Stimulated activated CD4-positive, alpha-beta T cell treated with anti-CD3 and anti-CD28 coated beads, TNF-alpha, amount 100 ng/mL, for 24 hours (primary cell): Measurements from ENCODE around the gene TSHZ1.

Source experiments
- DNase-seq, 3 experiments: peaks; one replicate each; pipeline ENCODE4 v3.0.0-alpha.2; 2020; ENCODE audit warnings: low read depth in 3 of 3

Gene TSHZ1

DNA sequence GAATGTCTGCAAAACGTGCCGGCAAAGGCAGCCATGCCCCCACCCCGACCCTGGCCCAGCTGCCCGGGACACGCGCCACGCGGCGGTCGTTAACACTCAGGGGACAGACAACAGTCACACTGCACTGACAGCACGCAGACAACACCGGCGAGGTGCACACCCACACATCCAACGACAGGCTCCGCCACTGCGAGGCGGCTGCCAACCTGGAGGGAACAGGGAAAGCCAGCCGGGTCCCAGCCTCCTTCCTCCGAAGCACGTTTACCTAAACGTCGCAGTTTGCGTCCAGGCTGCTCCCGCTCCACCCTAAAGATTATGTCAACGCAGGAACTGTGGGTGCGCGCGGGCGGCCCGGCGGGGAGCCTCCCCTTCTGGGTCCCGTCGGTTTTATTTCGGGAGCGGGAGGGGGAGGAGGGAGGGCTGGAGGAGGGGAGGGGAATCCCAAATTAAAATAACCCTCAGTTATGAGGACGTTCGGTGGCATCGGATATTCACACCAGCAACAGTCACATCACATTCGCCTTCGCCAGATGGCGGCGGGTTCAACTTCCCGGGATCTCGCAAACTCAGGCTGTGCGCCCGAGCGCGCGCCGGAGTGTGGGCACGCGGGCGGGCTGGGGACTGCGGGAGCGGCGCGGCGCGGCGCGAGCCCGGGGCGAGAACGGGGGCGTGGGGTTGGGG is 2.3 kb upstream of the TSHZ1 start:
- DNase-seq, result peak in 2 of 3 experiments; percentile 21 to 48

DNA sequence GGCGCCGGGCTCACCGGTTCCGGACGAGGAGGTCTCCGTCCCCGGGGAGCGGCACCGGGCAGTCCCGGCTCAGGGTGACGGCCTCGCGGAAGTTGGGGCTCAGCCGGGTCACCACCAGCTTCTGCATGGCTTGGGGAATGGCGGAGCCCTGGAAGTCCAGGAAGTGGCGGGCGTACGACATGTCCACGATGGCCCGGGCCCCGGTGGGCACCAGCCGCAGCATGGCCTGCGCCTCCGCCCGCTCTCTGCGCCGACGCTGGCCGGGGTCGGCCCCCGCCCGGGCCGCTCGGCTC is 1.8 kb upstream of the TSHZ1 start:
- peak in 2 of 3 experiments; percentile 11 to 38 for DNase-seq

DNA sequence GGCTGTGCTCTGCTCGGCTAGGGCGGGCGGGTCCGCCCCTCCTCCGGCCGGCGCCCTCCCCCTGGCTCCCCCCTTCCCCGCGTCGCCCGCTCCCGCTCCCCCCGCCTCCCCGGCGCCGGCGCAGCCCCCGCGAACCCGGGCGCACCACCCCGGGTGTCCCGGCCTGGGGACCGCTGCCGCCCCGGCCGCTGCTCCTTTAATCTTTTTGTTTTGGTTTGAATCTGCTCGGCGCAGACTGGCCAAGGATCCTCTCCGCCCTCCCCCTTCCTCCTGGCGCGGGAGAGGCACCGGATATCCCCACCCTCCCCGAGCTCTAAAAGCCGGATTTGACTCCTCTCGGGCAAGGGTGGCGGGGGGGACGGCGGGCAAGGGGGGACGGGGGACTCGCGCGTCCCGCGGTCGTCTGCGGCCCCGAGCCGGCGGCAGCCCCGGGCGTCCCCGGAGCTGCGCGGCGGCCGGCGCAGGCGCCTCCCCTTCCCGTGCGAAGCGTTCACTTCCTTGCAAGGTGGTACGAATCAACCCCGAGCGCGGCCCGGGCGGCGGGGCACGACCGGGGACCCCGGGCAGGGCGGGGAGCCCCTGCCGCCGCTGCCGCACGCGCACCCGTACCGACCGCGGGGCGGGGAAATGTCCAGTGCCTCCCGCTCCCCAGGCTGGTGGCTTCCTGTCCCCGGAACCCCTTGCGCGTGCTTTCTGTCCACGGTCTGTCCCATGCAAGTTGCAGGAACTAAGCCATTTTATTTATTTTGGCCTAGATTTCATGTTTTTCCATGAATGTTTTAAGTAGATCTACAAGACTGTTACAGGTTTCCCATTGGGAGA is 1.3 kb upstream of the TSHZ1 start, which contains the start of gene PTGR3:
TSS of gene PTGR3 (minus strand) at position 11 of the 822 bp plus-strand sequence. CDS start 81 bp downstream, outside the sequence.
- peak; percentile 60 to 80 (median 65) for DNase-seq

DNA sequence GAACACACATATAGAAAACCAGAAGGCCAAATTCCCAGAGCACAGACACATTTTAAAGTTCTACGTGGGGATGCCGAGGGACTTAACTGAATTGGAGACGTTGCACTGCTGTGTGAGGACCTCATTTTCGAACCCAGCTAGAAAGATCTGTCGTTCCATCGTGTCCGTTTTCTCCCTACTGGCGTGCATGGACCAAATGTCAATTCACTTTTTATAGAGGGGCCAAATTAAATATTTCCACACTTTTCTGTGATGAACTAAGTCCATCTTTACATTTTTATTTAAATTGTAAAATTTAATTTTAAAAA is 692 bp upstream of the TSHZ1 start:
- no peak for DNase-seq

DNA sequence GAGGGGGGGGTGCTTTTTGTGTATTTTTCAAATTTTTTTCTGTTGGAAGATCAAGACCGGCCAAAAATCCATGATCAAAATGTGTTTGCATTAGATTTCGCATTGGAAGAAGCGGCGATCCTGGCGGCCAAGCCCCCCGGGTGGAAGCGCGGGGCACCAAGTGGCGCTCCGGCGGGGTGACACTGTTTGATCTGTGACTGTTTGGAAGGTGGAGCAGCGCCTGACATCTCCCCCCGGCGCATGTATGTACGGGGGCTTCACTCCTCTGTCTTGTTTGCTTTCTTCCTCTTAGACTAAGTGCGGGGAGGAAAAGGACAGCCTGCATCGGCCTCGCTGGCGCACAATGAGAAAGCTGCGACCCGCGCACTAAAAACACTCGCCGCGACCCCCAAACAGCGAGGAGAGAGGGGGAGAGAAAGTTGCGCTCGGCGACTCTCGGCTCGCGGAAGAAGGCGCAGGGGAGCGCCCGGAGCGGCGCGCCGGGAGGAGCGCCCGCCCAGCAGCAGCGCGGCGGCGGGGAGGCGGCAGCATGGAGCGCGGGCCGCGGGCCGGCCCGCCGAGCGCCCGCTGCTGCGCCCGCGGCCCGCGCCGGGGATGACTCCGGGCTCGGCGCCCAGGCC is 515 bp downstream of the TSHZ1 start:
- DNase-seq, result no peak

DNA sequence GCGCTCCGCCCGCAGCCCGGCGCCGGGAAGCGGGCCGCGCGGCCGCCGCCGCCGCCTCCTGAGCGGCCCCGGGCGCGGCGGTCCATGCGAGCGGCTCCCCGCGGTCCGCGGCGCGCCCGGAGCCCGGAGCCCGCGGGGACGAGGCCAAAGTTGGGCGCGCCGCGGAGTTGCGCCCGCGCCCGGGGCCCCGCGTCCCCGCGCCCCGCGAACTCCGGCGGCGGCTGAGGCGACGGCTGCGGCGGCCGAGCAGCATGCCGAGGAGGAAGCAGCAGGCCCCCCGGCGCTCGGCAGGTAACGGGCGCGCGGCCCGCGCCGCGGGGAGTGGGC is 992 bp downstream of the TSHZ1 start:
- no peak for DNase-seq

DNA sequence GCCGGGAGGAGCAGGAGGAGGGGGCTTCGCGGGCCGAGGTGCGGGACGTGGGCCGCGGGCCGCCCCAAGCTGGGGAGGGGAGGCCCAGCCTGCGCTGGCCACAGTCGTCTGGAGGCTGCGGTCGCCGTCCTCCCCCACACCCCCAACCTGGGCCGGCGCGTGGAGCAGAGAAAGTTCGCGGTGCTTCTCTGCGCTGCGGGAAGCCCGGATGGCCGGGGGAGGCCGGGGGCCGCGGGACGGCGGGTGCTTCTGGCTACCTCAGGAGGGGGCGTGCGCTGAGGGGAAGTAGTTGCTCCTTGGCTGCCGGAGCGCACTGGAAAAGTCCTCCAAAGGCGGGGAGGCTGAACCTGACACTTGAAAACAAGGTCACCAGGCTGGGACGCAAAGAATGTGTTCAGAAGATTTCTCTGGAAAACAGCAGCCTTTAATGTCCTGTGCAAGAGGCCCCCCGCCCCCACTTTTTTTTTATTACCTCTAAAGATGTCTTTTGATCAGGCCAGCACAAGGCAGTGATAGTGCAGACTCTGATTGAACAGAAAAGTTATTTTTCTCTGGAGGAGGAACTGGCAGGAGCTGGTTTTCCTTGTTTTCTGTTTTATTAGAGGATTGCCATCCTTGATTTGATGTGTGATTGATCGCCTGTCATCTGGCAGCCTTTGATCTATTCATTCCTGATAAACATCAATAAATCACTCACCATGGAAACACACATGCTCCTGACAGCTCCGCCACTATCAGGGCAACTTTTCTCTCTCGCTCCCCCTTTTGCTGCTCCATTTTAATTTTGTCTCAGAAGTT is 1.6 kb downstream of the TSHZ1 start:
- peak in 1 of 3 experiments; percentile 35 for DNase-seq

DNA sequence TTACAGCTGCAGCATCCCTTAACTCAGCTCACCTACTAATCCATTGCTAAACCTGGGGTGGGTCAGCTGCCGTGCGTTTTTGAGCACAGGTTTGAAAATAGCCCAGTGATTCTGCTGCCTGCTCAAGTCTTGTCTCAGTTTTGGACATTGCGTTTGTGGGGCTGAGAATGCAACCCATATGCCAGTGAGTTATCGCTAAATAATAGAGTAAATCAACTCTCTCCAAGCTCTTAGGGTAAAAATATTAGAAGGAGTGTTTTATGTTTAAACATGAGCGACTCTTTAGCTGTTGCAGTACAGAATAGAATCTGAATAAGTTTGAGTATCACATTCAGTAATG is 2.1 kb downstream of the TSHZ1 start:
- DNase-seq, result no peak

DNA sequence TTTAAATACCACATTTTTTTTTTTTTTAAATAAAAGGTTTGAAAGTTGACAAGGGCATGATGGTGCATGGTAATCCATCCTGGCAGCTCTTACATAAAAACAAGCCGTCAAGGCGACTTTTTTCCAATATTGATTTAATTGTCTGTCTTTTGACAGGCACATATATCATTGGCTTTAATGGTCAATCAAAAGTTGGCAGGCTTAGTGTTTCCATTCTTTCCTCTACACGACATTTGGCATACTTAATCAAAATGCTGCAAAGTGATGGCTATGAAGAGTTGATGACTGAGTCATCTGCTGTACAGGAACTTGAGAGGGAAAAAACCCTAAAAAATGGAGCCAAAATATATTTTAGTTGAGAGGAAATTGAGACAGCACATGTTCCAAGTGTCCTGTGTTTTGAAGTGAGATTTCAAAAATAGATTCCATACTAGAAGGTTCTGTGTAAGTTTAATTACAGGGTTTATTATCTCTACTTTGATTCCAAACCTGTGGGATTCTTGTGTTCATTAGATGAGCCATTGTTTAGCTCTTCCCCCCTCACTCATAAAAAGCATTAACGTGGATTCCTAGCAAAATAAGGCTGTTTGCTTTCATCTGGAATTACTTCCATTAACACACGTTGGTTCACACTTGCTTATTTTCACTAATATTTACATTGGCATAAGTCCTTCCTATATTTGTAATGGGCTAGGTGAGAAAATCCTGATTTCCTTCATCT is 3.2 kb downstream of the TSHZ1 start:
- no peak for DNase-seq

DNA sequence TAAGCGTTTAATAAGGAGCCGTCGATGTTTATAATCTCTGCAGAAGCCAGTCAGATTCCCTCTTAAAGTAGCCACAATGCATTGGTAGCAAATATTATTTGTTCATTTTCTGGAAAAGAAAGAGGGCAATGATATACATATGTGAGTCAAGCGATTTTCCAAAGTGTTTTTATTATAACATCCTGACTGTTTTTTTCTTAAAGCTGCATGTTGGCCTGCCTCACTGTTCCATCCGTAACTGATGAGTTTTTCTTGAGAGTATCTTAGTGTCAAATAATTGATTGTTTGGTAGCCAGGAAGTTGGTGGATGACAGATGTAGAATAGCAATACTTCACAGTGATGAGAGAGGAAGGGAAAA is 3.7 kb downstream of the TSHZ1 start:
- no peak for DNase-seq

DNA sequence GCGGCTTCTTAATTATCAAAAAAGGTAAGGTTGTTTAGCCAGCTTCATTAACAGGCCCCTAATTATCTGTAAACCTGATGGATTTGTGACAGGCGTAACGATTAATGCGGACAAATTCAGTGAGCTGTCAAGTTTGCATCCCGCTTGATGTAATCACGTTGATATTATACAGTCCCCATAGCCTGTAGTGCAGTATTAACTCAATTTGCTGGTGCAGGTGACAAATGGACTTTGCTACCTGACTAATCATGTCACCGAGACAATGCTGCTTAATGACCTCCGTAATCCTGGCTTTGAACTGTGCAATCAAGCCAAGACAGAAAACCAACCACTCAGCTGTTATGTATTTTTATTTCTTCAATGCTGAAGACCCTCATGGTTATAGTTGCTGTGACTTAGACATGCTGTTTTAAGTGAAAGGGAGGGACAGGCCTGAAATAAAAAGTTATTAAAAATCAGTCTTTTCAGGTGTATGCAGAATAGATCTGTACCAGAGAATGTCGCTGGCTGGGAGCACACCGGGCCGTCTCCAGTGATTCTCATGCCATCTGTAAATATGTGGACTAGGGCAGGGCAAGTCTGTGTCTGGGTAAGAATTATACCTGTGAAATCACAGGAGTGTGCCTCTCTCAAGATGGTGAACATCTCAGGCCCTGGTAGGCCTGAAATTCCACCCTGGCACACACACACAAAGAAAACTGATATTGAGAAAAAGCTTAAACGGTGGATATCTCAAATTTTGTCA is 4.3 kb downstream of the TSHZ1 start:
- no peak for DNase-seq

DNA sequence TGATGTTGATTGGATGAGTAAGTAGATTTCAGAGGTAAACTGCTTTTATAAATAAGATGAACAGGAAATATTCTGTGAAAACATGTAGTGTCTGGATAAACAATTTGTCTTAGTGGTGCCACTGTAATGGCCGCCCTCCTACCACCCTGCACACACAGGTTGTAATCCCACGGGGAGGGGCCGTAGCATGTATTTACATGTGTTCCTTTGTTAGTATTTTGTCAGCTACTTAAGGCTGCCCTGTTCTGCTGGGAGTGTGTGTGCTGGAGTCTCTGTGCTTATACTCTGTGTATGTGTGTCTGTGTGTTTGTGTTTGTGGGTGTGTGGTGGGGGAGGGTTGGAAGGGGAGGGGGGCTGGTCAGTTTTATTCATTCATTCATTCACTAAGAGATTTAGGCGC is 5.1 kb downstream of the TSHZ1 start:
- no peak for DNase-seq

DNA sequence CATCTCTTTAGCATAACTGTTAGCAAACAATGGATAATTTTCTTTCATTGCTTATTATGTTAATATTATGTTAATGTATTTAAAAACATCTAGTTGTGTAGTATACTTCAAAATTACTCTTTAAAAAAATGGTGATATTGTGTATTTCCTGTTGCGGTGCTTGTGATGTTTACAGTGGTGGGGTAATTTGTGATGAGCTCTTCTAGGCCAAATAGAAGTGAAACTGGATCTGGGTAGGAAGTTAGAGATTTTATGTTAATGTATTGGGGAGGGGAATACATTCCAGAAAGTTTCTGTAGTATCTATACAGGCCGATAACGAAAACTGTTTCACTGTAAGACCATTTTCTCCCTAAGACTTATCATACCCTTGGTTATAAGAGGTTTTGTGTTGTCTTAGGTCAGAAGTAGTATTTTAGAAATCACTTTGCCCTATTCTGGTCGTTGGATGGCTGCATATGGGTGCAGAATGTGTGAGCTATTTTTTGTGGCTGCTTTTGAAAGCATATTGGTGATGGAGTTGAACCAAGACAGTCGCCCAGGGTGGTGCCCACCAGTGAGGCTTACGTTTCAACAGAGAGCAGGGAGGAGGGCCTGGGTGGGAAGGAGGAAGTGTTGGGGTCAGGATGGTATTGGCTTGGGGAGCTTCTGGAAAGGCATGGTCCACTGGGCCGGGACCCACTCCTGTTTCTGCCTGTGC is 5.8 kb downstream of the TSHZ1 start:
- DNase-seq, result no peak

DNA sequence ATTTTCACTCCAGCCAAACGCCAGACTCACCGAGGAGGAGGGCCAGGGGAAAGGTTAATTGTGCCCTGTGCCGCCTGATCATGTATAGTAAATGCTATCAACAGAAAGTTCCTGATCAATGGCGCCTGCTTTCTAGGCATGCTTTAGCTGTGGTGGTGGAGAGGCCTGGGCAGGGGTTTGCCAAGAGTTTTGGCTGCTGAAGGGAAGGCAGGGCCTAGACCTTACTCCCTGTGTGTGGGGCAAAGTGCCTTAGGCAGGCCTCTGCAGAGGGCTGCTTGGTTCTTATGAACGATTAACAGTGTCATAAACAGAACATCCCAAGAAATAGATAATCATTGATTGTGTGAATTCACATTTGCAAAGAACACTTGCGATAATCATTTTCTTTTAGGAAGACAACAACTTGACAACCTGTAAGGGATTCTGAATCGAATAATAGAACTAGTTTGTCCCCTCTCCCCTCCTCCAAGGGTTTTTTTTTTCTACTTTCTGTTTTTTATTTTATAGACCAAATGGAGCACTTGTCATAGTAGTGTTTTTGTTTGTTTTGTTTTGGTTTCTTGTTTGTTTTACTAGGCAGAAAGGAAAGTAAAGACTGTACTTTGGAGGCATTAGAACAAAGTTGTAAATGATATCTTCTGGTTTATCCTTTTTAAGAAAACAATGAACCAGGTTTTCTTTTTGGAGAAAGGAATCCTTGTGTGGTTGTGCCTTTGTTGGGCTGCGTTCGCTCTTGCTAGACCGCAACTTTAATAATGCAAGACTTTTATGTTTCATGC is 6.5 kb downstream of the TSHZ1 start:
- DNase-seq, result no peak

DNA sequence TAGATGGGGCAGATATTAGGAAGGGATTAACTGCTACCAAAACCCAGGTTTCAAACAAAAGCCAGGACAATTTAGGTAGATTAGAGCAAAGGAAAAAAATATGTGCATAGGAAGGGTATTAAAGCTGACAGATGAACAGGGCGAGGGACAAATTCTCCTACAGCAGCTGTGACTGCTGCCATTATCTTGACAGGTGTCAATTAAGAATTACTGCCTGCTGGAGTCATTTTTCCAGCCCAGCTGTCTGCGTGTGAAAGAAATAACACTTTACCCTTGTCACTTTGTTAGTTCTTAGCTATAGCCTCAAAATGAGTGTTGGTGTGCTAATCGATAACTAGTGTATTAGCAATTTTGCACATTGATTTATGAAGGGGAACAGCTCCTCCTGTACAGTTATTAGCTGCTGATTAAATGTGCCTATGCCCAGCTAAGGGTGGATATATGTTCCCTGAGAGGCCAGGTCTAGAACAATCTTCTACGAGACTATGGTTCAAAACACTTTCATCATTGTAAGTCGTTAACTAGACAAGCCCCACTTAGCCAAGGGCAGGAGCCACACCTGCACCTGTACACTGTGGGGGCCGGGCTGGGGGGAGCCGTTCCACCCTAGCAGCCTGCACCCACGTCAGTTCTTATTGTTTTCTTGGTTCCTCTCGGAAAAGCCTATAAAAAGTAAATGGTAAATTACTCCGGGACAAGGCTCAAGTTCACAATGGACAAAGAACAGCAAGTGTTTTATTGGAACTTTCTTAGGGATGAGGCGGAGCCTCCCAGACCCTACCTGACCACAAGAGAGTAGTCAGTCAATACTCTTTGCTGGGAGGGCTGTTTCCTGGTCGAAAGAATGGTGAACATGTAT is 7.7 kb downstream of the TSHZ1 start:
- DNase-seq, result no peak

DNA sequence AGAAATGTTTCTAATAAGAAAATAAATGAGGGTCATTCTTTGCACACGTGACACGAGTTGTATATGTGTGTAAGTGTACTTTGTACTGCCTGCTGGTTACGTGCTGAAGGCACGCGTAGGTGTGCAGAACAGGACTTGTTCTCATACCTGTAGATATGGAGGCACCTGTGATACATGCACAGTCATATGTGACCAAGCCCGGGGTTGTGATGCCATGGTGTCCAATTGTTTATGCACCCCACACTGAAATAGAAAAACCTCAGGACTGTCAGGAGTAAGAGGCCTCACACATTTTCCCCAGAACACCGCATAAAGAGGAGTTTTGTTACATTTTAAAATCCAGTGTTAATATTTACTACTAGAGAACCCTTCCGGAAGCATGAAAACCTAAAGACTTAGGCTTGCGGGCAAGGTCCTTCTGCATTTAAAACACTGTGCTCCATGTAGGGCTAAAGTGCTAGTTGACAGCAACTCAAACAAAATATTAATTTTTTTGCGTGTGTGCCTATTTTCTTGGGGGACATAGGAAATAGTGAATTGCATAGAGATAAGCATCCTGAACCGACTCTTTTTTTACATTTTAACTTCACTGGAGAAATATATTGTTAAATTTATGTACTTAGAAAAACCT is 9.3 kb downstream of the TSHZ1 start:
- DNase-seq, result no peak

DNA sequence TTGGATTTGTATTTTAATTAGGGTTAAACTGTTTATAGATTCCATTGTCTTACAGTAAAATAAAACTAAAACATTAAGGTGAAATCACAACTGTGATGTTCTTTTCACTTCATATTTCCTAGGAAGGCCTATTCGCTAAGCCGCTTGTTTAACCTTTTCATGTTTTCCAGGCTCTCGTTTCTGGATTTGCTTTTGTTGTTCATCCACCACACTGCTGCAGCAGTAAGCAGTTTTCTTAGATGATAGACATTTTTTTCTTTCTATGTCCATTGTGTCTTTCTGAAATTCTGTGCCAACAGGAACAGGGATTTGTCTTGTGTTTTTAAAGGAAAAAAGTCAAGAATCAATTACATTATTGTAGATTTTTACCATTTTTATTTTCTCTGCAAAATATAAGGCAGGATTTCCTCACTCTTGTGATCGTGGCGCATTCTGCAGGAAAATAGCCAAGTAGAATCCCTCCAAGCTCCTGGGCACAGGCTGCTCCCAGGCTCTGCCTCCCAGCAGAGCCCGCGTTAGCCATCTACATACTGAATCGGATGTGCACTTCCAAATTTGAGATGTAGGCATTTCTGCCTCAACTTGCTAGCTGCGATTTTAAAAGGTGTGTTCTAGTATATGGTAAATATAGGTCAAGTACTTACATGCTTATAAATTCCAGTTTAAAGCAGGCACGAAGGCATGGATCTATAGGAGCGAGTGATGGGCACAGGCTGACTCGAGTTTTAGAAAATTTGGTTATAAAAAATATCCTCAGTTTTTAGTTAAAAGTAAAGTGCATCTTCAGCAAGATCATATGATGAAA is 10.2 kb downstream of the TSHZ1 start:
- DNase-seq, result no peak

DNA sequence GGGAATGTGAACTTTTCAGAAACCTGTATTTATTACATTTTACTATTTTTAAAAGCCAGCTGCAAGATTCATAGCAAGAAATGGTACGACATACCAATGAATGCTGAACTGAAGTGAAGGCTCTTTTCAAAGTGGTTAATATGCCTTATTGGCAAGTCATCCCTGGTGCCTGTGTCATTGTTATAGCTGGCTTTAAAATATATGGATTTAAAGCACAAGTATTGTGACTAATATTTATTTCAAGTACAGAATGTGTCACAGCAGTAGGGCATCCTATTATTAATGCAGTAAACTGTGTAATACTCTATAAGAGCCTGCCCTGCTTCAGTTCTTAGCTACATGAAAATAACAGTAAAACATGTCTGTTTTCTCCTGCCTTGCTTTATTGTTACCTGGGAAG is 10.8 kb downstream of the TSHZ1 start:
- DNase-seq, result no peak
